ENCODE measurements around the gene RGR. TPM values are rescaled to one million over a fixed set of nuclear protein-coding genes. Genes with fewer than 3 reads are reported as not detected.

Gene RGR
- total RNA-seq, 1 experiment from 2014 or later: not detected

GRCh38 chr10:84267503-84268126, 22.8 kb downstream of the RGR start:
- DNase-seq (ENCODE audit: low read depth, low spot score): peak; percentile 60
- no peaks in the 10 kb centered on the region for H4K20me1 ChIP-seq (ENCODE audit: insufficient read depth)
- no peaks in the 10 kb centered on the region for H3K36me3 ChIP-seq (ENCODE audit: control insufficient read depth in 1 of 2, insufficient read depth in 2 of 2, low read length in 2 of 2)
- CTCF ChIA-PET: interaction anchor here (0.7 to 10.1 kb wide), 21 partner anchors 8 to 552 kb away, joined by 3 to 268 read pairs (median 6); partner anchors contain the start of gene CCSER2
- intact Hi-C loops (cut with micrococcal nuclease): loop anchor here (5.0 to 10.0 kb wide), 3 partner anchors 60 to 447 kb away; partner anchors contain the start of gene CCSER2
- no peaks in the 10 kb centered on the region for H3K9me3 ChIP-seq (ENCODE audit: control insufficient read depth in 1 of 2, insufficient read depth in 1 of 2, low read depth in 1 of 2, low read length in 2 of 2)
- H3K9ac ChIP-seq (ENCODE audit: low read length): no peak overlapping the region
- H3K79me2 ChIP-seq (ENCODE audit: insufficient read depth, low read length): no peaks in the 10 kb centered on the region
- H3K4me2 ChIP-seq (ENCODE audit: low read length): peak overlapping the region; percentile 23; the same call in 1 of the 2 replicates
- H3K27ac ChIP-seq (ENCODE audit: low read depth, low read length): no peak overlapping the region
- POLR2A ChIA-PET: interaction anchor here (1.2 to 1.3 kb wide), 2 partner anchors 61 to 269 kb away, joined by 3 to 5 read pairs; partner anchors contain the start of gene CCSER2
- no peaks in the 10 kb centered on the region for H3K27me3 ChIP-seq (ENCODE audit: insufficient read depth, low read length)
- H3K4me3 ChIP-seq (replicated peaks in 1 of 2; ENCODE audit: low read depth in 1 of 2, low read length in 2 of 2): no peak overlapping the region
- H3K9me2 ChIP-seq (ENCODE audit: insufficient read depth): no peaks in the 10 kb centered on the region
- no TSS peak for BruUV-seq (replicated peaks)
- RAD21 ChIA-PET (ENCODE audit: low non-redundant PET in 1 of 2, low total read pairs in 2 of 2, uncharacterized antibody in 2 of 2, unreplicated experiment in 2 of 2): interaction anchor here (1.0 to 2.5 kb wide), 4 partner anchors 97 to 271 kb away, joined by 3 to 16 read pairs (median 6); no protein-coding TSS in a partner anchor
- peaks cover 0 to 23% of the 10 kb centered on the region in 2 experiments; a peak in 2 of 4 replicates for H3K4me1 ChIP-seq (ENCODE audit: control insufficient read depth in 1 of 2, insufficient read depth in 2 of 2, low read length in 2 of 2)
- peak; percentile 77 for ATAC-seq
- H2AFZ ChIP-seq (ENCODE audit: low read depth, low read length, poor library complexity, severe bottlenecking): peak overlapping the region; percentile 86
- TF ChIP-seq, protein P1, sequence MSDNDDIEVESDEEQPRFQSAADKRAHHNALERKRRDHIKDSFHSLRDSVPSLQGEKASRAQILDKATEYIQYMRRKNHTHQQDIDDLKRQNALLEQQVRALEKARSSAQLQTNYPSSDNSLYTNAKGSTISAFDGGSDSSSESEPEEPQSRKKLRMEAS (IDR thresholded peaks at IDR 0.05): no peak
- no peak for TF ChIP-seq EZH2 (IDR thresholded peaks at IDR 0.05)
- no peak for TF ChIP-seq ZFX (IDR thresholded peaks at IDR 0.05)
- no peak for TF ChIP-seq POLR2AphosphoS5 (IDR thresholded peaks at IDR 0.05; ENCODE audit: low read depth, low read length)
- TF ChIP-seq ZNF274 (IDR thresholded peaks at IDR 0.05; ENCODE audit: low read depth, low read length): no peak
- TF ChIP-seq, protein P2, sequence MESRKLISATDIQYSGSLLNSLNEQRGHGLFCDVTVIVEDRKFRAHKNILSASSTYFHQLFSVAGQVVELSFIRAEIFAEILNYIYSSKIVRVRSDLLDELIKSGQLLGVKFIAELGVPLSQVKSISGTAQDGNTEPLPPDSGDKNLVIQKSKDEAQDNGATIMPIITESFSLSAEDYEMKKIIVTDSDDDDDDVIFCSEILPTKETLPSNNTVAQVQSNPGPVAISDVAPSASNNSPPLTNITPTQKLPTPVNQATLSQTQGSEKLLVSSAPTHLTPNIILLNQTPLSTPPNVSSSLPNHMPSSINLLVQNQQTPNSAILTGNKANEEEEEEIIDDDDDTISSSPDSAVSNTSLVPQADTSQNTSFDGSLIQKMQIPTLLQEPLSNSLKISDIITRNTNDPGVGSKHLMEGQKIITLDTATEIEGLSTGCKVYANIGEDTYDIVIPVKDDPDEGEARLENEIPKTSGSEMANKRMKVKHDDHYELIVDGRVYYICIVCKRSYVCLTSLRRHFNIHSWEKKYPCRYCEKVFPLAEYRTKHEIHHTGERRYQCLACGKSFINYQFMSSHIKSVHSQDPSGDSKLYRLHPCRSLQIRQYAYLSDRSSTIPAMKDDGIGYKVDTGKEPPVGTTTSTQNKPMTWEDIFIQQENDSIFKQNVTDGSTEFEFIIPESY (IDR thresholded peaks at IDR 0.05; ENCODE audit: extremely low read depth, insufficient replicate concordance, low read length): no peak
- TF ChIP-seq JUND (IDR thresholded peaks at IDR 0.05): no peak
- no peak for TF ChIP-seq SRF (IDR thresholded peaks at IDR 0.05; ENCODE audit: low read depth)
- no peak for TF ChIP-seq CEBPB (IDR thresholded peaks at IDR 0.05; ENCODE audit: low read depth)
- no peak for TF ChIP-seq ATF3 (IDR thresholded peaks at IDR 0.05)
- 0 out of 2 replicates have a peak, but pooled peaks have one; percentile 21 for TF ChIP-seq SP1 (IDR thresholded peaks at IDR 0.05; ENCODE audit: low read depth)
- TF ChIP-seq, protein P3, sequence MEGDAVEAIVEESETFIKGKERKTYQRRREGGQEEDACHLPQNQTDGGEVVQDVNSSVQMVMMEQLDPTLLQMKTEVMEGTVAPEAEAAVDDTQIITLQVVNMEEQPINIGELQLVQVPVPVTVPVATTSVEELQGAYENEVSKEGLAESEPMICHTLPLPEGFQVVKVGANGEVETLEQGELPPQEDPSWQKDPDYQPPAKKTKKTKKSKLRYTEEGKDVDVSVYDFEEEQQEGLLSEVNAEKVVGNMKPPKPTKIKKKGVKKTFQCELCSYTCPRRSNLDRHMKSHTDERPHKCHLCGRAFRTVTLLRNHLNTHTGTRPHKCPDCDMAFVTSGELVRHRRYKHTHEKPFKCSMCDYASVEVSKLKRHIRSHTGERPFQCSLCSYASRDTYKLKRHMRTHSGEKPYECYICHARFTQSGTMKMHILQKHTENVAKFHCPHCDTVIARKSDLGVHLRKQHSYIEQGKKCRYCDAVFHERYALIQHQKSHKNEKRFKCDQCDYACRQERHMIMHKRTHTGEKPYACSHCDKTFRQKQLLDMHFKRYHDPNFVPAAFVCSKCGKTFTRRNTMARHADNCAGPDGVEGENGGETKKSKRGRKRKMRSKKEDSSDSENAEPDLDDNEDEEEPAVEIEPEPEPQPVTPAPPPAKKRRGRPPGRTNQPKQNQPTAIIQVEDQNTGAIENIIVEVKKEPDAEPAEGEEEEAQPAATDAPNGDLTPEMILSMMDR (IDR thresholded peaks at IDR 0.05 in 2 of 3, conservative IDR thresholded peaks at IDR 0.05 in 1 of 3; ENCODE audit: borderline replicate concordance in 1 of 3, insufficient read depth in 1 of 3, low read depth in 2 of 3, low read length in 2 of 3): peak; percentile 59 to 94 (median 91)
- no peak; the same call in 1 of the 2 replicates for TF ChIP-seq ELF1 (IDR thresholded peaks at IDR 0.05; ENCODE audit: borderline replicate concordance, low read depth)
- TF ChIP-seq EZH2phosphoT487 (IDR thresholded peaks at IDR 0.05; ENCODE audit: borderline replicate concordance): no peak
- TF ChIP-seq RAD21 (IDR thresholded peaks at IDR 0.05; ENCODE audit: low read depth): peak; percentile 71
- peak; percentile 73 for TF ChIP-seq CBX3 (IDR thresholded peaks at IDR 0.05; ENCODE audit: low read depth)
- peak; percentile 46 for TF ChIP-seq YY1 (IDR thresholded peaks at IDR 0.05; ENCODE audit: extremely low read depth, insufficient replicate concordance, low read depth, low read length)
- no peak for TF ChIP-seq EGR1 (IDR thresholded peaks at IDR 0.05; ENCODE audit: low read depth)
- TF ChIP-seq, protein P4, sequence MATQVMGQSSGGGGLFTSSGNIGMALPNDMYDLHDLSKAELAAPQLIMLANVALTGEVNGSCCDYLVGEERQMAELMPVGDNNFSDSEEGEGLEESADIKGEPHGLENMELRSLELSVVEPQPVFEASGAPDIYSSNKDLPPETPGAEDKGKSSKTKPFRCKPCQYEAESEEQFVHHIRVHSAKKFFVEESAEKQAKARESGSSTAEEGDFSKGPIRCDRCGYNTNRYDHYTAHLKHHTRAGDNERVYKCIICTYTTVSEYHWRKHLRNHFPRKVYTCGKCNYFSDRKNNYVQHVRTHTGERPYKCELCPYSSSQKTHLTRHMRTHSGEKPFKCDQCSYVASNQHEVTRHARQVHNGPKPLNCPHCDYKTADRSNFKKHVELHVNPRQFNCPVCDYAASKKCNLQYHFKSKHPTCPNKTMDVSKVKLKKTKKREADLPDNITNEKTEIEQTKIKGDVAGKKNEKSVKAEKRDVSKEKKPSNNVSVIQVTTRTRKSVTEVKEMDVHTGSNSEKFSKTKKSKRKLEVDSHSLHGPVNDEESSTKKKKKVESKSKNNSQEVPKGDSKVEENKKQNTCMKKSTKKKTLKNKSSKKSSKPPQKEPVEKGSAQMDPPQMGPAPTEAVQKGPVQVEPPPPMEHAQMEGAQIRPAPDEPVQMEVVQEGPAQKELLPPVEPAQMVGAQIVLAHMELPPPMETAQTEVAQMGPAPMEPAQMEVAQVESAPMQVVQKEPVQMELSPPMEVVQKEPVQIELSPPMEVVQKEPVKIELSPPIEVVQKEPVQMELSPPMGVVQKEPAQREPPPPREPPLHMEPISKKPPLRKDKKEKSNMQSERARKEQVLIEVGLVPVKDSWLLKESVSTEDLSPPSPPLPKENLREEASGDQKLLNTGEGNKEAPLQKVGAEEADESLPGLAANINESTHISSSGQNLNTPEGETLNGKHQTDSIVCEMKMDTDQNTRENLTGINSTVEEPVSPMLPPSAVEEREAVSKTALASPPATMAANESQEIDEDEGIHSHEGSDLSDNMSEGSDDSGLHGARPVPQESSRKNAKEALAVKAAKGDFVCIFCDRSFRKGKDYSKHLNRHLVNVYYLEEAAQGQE (IDR thresholded peaks at IDR 0.05; ENCODE audit: low read depth): no peak

All from HCT116 (cell line).